SK-N-SH (cell line): Measurements from ENCODE around the gene CASP12. TPM values are rescaled to one million over a fixed set of nuclear protein-coding genes. Genes with fewer than 3 reads are reported as not detected.

ENCODE experiments used
- CTCF ChIA-PET: fragments of 300-600, 350-600 bp; formaldehyde crosslinking; extraction: SDS; loops from one replicate; lab custom pipeline; 2021; lab: Yijun Ruan, JAX
- POLR2A ChIA-PET: fragments of 350-600 bp; sonication (Branson Sonifier 250); formaldehyde crosslinking; extraction: SDS; loops from one replicate; lab custom pipeline; 2020; ENCODE audit warnings: antibody characterized with exemption, inconsistent platforms; lab: Yijun Ruan, JAX
- DNase-seq: peaks from one replicate; pipeline ENCODE4 v3.0.0; 2012
- H2AFZ ChIP-seq: fragments of 200-600 bp; sonication (generic); 2 replicates; pipeline ENCODE4 v1.8.1; 2016; ENCODE audit warnings: antibody characterized with exemption, mild to moderate bottlenecking, low read depth
- H3F3A ChIP-seq: fragments of 200-600 bp; sonication (generic); replicated peaks from 2 replicates; pipeline ENCODE3; 2016; ENCODE audit warnings: antibody characterized with exemption, mild to moderate bottlenecking; ENCODE audit not compliant: insufficient read depth
- H3K27ac ChIP-seq, 2 experiments: fragments of 200-500 bp in 1 of 2; fragments of 200-600 bp in 1 of 2; sonication (Bioruptor generic) in 1 of 2; sonication (generic), shearing (Covaris generic) in 1 of 2; 2 replicates each; pipeline versions ENCODE4 v1.5.1 to v1.6.1; 2014 to 2016; ENCODE audit warnings: low read depth in 2 of 2, inconsistent platforms in 1 of 2, low read length in 1 of 2, mild to moderate bottlenecking in 1 of 2, mixed read lengths in 1 of 2
- H3K27me3 ChIP-seq: fragments of 200-600 bp; sonication (generic), shearing (Covaris generic); 2 replicates; pipeline ENCODE4 v1.6.1; 2016; ENCODE audit warnings: mixed run types; ENCODE audit not compliant: insufficient read depth
- H3K36me3 ChIP-seq, 2 experiments: fragments of 200-500 bp in 1 of 2; fragments of 200-600 bp in 1 of 2; sonication (Bioruptor generic) in 1 of 2; sonication (generic) in 1 of 2; replicated peaks in 1 of 2; 2 replicates each; pipeline versions ENCODE3 to v1.5.1; 2014 to 2016; ENCODE audit warnings: low read length in 1 of 2, mild to moderate bottlenecking in 1 of 2; ENCODE audit not compliant: insufficient read depth in 2 of 2, control insufficient read depth in 1 of 2
- H3K4me1 ChIP-seq, 2 experiments: fragments of 200-500 bp in 1 of 2; fragments of 200-600 bp in 1 of 2; sonication (Bioruptor generic) in 1 of 2; sonication (generic), shearing (Covaris generic) in 1 of 2; 2 replicates each; pipeline versions ENCODE4 v1.5.1 to v1.6.1; 2014 to 2016; ENCODE audit warnings: low read depth in 1 of 2, low read length in 1 of 2, mixed run types in 1 of 2; ENCODE audit not compliant: insufficient read depth in 2 of 2, control insufficient read depth in 1 of 2
- H3K4me2 ChIP-seq: fragments of 200-600 bp; sonication (generic), shearing (Covaris generic); 2 replicates; pipeline ENCODE4 v1.6.1; 2017; ENCODE audit warnings: mixed run types
- H3K4me3 ChIP-seq, 2 experiments: fragments of 200-500 bp in 1 of 2; fragments of 200-600 bp in 1 of 2; sonication (Bioruptor generic) in 1 of 2; sonication (generic), shearing (Covaris generic) in 1 of 2; 2 replicates each; pipeline versions ENCODE4 v1.5.1 to v1.8.1; 2014 to 2016; ENCODE audit warnings: low read depth in 2 of 2, inconsistent platforms in 1 of 2, low read length in 1 of 2, mild to moderate bottlenecking in 1 of 2, mixed read lengths in 1 of 2, moderate library complexity in 1 of 2
- H3K79me2 ChIP-seq: fragments of 200-600 bp; sonication (generic); 2 replicates; pipeline ENCODE4 v1.8.1; 2017; ENCODE audit warnings: mild to moderate bottlenecking; ENCODE audit not compliant: insufficient read depth
- H3K9ac ChIP-seq: fragments of 200-600 bp; sonication (generic); 2 replicates; pipeline ENCODE4 v1.6.1; 2017; ENCODE audit warnings: mixed run types
- H3K9me2 ChIP-seq: fragments of 200-600 bp; sonication (generic); 2 replicates; pipeline ENCODE4 v1.6.1; 2017; ENCODE audit warnings: mixed run types
- H3K9me3 ChIP-seq: fragments of 200-600 bp; sonication (generic); 2 replicates; pipeline ENCODE4 v1.6.1; 2017; ENCODE audit warnings: mixed run types, mild to moderate bottlenecking, moderate library complexity
- H4K20me1 ChIP-seq: fragments of 200-600 bp; sonication (generic); 2 replicates; pipeline ENCODE4 v1.6.1; 2017; ENCODE audit warnings: mild to moderate bottlenecking, mixed run types; ENCODE audit not compliant: insufficient read depth
- FOXM1 ChIP-seq: IDR thresholded peaks from 2 replicates; pipeline ENCODE4 v1.4.0; 2012; ENCODE audit warnings: low read depth, mild to moderate bottlenecking
- GABPA ChIP-seq: IDR thresholded peaks from 2 replicates; pipeline ENCODE4 v1.4.0; 2012; ENCODE audit warnings: low read depth, mild to moderate bottlenecking
- IRF3 ChIP-seq: fragments of 150-350 bp; IDR thresholded peaks from 2 replicates; pipeline ENCODE4 v1.6.1; 2016; ENCODE audit warnings: mild to moderate bottlenecking, low read depth, low read length
- MXI1 ChIP-seq: IDR thresholded peaks from 2 replicates; pipeline ENCODE4 v1.6.1; 2012; ENCODE audit warnings: mild to moderate bottlenecking, low read depth, low read length, improper control_type of control experiment
- NFIC ChIP-seq: IDR thresholded peaks from 2 replicates; pipeline ENCODE4 v1.4.0; 2012; ENCODE audit warnings: borderline replicate concordance
- NRF1 ChIP-seq: IDR thresholded peaks from 2 replicates; pipeline ENCODE4 v1.6.1; 2012; ENCODE audit warnings: low read depth, mild to moderate bottlenecking, low read length
- PBX3 ChIP-seq: IDR thresholded peaks from 2 replicates; pipeline ENCODE4; 2012
- RFX5 ChIP-seq: IDR thresholded peaks from 2 replicates; pipeline ENCODE4 v1.6.1; 2012; ENCODE audit warnings: mild to moderate bottlenecking, improper control_type of control experiment, low read length
- SIN3A ChIP-seq: IDR thresholded peaks from 2 replicates; pipeline ENCODE4 v1.6.1; 2012; ENCODE audit warnings: low read depth, mild to moderate bottlenecking, low read length, moderate library complexity, borderline replicate concordance
- SMC3 ChIP-seq: IDR thresholded peaks from 2 replicates; pipeline ENCODE4 v1.6.1; 2012; ENCODE audit warnings: low read depth, low read length, improper control_type of control experiment
- TAF1 ChIP-seq: IDR thresholded peaks from 2 replicates; pipeline ENCODE4 v1.6.1; 2012; ENCODE audit warnings: low read depth, mild to moderate bottlenecking, low read length, moderate library complexity, borderline replicate concordance
- TCF12 ChIP-seq: IDR thresholded peaks from 2 replicates; pipeline ENCODE4 v1.4.0; 2012
- USF2 ChIP-seq: fragments of 150-350 bp; IDR thresholded peaks from 2 replicates; pipeline ENCODE4 v1.6.1; 2017; ENCODE audit warnings: antibody characterized with exemption, low read length, low read depth, borderline replicate concordance
- WGBS: methylation state at CpG from one replicate; pipeline ENCODE4 v1.1.6; 2017; ENCODE audit warnings: low lambda C conversion rate; 5-methylcytosine and 5-hydroxymethylcytosine counted together
- polyA plus RNA-seq, 3 experiments: library from polyadenylated mRNA; depleted of rRNA; stranded (reverse); fragments of >200 nt; gene quantifications; 2 replicates each; pipeline ENCODE4 v1.2.3, GENCODE V29; 2012
- TF ChIP-seq, protein P1 (sequence below): IDR thresholded peaks from 2 replicates; pipeline ENCODE4 v1.6.1; 2012; ENCODE audit warnings: mild to moderate bottlenecking, low read depth, low read length, moderate library complexity
- TF ChIP-seq, protein P2 (sequence below): IDR thresholded peaks from 2 replicates; pipeline ENCODE4 v1.4.0; 2012; ENCODE audit warnings: low read depth
- TF ChIP-seq, protein P3 (sequence below): IDR thresholded peaks from 2 replicates; pipeline ENCODE4 v1.4.0; 2012; ENCODE audit warnings: low read depth, borderline replicate concordance

Gene CASP12
- polyA plus RNA-seq, 1 of the 3 experiments (the other 2 are of a cell fraction), result not detected

GRCh38 chr11:104892723-104893511, 5.3 kb downstream of the CASP12 start (continued):
- TF ChIP-seq IRF3 (no peak), SIN3A (no peak), TAF1 (no peak)
- TF ChIP-seq, protein P1, sequence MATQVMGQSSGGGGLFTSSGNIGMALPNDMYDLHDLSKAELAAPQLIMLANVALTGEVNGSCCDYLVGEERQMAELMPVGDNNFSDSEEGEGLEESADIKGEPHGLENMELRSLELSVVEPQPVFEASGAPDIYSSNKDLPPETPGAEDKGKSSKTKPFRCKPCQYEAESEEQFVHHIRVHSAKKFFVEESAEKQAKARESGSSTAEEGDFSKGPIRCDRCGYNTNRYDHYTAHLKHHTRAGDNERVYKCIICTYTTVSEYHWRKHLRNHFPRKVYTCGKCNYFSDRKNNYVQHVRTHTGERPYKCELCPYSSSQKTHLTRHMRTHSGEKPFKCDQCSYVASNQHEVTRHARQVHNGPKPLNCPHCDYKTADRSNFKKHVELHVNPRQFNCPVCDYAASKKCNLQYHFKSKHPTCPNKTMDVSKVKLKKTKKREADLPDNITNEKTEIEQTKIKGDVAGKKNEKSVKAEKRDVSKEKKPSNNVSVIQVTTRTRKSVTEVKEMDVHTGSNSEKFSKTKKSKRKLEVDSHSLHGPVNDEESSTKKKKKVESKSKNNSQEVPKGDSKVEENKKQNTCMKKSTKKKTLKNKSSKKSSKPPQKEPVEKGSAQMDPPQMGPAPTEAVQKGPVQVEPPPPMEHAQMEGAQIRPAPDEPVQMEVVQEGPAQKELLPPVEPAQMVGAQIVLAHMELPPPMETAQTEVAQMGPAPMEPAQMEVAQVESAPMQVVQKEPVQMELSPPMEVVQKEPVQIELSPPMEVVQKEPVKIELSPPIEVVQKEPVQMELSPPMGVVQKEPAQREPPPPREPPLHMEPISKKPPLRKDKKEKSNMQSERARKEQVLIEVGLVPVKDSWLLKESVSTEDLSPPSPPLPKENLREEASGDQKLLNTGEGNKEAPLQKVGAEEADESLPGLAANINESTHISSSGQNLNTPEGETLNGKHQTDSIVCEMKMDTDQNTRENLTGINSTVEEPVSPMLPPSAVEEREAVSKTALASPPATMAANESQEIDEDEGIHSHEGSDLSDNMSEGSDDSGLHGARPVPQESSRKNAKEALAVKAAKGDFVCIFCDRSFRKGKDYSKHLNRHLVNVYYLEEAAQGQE, result no peak

DNA sequence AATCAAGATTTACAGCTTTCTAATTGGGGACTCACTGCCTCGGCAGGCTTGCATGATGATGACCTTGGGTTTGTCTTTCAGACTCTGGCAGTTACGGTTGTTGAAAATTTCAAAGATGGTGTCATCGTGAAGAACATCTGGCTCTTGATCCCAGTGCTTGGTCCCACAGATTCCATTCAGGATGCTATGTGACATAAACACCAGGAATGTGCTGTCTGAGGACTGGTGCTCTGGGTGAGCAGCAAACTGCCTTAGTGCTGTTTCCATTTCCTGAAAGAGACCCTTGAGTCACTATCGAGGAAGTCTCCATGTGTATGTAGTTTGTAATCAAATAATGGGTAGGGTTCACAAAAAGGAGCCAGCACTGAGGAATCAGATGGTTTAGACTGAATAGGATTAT, 7.1 kb downstream of the CASP12 start:
- Histone ChIP-seq H2AFZ (no peak overlapping the region), H3K36me3 (no peaks in the 10 kb centered on the region), H3K27me3 (no peaks in the 10 kb centered on the region), H3K79me2 (no peaks in the 10 kb centered on the region), H3K4me1 (no peaks in the 10 kb centered on the region), H3K27ac (no peak overlapping the region), H3K9me2 (no peaks in the 10 kb centered on the region), H3K9me3 (no peaks in the 10 kb centered on the region), H3K9ac (no peak overlapping the region), H3K4me2 (no peak overlapping the region), H3F3A (no peaks in the 10 kb centered on the region), H3K4me3 (no peak overlapping the region), H4K20me1 (no peaks in the 10 kb centered on the region)
- DNase-seq, result no peak
- ChIA-PET POLR2A (no interaction called here), CTCF (interaction anchor here (1.7 kb wide), 1 partner anchor 9 kb away, joined by 5 read pairs; no protein-coding TSS in a partner anchor)
- 69% methylated on average over 4 of the region's 4 CpGs for WGBS
- no peak for TF ChIP-seq TCF12
- TF ChIP-seq PBX3, result no peak
- no peak for TF ChIP-seq FOXM1
- TF ChIP-seq, protein P2, sequence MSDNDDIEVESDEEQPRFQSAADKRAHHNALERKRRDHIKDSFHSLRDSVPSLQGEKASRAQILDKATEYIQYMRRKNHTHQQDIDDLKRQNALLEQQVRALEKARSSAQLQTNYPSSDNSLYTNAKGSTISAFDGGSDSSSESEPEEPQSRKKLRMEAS, result no peak
- TF ChIP-seq SMC3, result no peak
- TF ChIP-seq RFX5, result no peak
- TF ChIP-seq, protein P1, result no peak
- no peak for TF ChIP-seq NFIC
- no peak for TF ChIP-seq MXI1
- no peak for TF ChIP-seq USF2
- TF ChIP-seq GABPA, result no peak
- TF ChIP-seq, protein P3, sequence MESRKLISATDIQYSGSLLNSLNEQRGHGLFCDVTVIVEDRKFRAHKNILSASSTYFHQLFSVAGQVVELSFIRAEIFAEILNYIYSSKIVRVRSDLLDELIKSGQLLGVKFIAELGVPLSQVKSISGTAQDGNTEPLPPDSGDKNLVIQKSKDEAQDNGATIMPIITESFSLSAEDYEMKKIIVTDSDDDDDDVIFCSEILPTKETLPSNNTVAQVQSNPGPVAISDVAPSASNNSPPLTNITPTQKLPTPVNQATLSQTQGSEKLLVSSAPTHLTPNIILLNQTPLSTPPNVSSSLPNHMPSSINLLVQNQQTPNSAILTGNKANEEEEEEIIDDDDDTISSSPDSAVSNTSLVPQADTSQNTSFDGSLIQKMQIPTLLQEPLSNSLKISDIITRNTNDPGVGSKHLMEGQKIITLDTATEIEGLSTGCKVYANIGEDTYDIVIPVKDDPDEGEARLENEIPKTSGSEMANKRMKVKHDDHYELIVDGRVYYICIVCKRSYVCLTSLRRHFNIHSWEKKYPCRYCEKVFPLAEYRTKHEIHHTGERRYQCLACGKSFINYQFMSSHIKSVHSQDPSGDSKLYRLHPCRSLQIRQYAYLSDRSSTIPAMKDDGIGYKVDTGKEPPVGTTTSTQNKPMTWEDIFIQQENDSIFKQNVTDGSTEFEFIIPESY, result no peak
- TF ChIP-seq NRF1, result no peak
